Astrocyte of the spinal cord (primary cell): ENCODE measurements around the gene IDI2.

Source experiments
- DNase-seq: peaks from one replicate; pipeline ENCODE4 v3.0.0; 2011; ENCODE audit warnings: low read depth, low spot score
- H3K4me3 ChIP-seq: 2 replicates; pipeline ENCODE4 v1.5.1; 2011; ENCODE audit warnings: low read depth, mild to moderate bottlenecking, low read length, moderate library complexity
- in situ Hi-C: cut with HindIII; loops from 2 replicates; pipeline ENCODE4 v1.10.0; 2017; ENCODE audit warnings: low sequenced_read_pairs
- TF ChIP-seq, protein P1 (sequence below): IDR thresholded peaks from 2 replicates; pipeline ENCODE4 v1.5.1; 2012; ENCODE audit warnings: low read depth, mild to moderate bottlenecking, low read length, inconsistent platforms

Gene IDI2

GRCh38 chr10:997266-998022 lies 28.2 kb downstream of the IDI2 start:
- in situ Hi-C loops = no loop called here
- TF ChIP-seq, protein P1, sequence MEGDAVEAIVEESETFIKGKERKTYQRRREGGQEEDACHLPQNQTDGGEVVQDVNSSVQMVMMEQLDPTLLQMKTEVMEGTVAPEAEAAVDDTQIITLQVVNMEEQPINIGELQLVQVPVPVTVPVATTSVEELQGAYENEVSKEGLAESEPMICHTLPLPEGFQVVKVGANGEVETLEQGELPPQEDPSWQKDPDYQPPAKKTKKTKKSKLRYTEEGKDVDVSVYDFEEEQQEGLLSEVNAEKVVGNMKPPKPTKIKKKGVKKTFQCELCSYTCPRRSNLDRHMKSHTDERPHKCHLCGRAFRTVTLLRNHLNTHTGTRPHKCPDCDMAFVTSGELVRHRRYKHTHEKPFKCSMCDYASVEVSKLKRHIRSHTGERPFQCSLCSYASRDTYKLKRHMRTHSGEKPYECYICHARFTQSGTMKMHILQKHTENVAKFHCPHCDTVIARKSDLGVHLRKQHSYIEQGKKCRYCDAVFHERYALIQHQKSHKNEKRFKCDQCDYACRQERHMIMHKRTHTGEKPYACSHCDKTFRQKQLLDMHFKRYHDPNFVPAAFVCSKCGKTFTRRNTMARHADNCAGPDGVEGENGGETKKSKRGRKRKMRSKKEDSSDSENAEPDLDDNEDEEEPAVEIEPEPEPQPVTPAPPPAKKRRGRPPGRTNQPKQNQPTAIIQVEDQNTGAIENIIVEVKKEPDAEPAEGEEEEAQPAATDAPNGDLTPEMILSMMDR = no peak
- DNase-seq = no peak
- no peak overlapping the region for H3K4me3 ChIP-seq

- in situ Hi-C loops = no loop called here
- TF ChIP-seq, protein P1 = no peak
- no peak overlapping the region for H3K4me3 ChIP-seq
- no peak for DNase-seq
Observed at GRCh38 chr10:996031-996430, 29.6 kb downstream of the IDI2 start.

- no peak overlapping the region for H3K4me3 ChIP-seq
- TF ChIP-seq, protein P1 = no peak
- no peak for DNase-seq
- in situ Hi-C loops = no loop called here
Observed at GRCh38 chr10:995559-995926, 30.1 kb downstream of the IDI2 start.

GRCh38 chr10:994836-995558 lies 30.7 kb downstream of the IDI2 start:
- in situ Hi-C loops = no loop called here
- no peak for DNase-seq
- TF ChIP-seq, protein P1 = no peak
- no peak overlapping the region for H3K4me3 ChIP-seq

GRCh38 chr10:992871-993270 lies 32.8 kb downstream of the IDI2 start:
- TF ChIP-seq, protein P1 = no peak
- no peak for DNase-seq
- in situ Hi-C loops = no loop called here
- H3K4me3 ChIP-seq = no peak overlapping the region

DNA sequence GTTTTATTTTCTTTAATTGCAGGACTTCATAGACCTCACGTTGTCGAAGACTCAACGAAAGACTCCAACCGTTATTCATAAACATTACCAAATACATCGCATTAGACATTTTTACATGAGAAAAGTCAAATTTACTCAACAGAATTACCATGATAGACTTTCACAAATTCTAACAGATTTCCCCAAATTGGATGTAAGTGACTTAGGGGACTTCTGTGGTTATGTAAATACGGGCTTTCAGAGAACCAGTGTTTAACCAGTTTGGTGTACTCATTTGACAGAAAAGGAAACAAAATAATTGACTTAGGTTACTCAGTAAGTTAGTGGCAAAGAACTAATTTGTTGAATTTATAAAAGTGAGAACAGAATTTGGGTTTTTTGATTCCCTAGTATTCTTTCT lies 33.2 kb downstream of the IDI2 start:
- no peak overlapping the region for H3K4me3 ChIP-seq
- DNase-seq = no peak
- TF ChIP-seq, protein P1 = no peak
- in situ Hi-C loops = no loop called here
